Measurements from ENCODE around the gene NEK9. TPM values are rescaled to one million over a fixed set of nuclear protein-coding genes. Genes with fewer than 3 reads are reported as not detected.

Gene NEK9
- total RNA-seq, 1 experiment from 2014 or later = 50.8 TPM

DNA sequence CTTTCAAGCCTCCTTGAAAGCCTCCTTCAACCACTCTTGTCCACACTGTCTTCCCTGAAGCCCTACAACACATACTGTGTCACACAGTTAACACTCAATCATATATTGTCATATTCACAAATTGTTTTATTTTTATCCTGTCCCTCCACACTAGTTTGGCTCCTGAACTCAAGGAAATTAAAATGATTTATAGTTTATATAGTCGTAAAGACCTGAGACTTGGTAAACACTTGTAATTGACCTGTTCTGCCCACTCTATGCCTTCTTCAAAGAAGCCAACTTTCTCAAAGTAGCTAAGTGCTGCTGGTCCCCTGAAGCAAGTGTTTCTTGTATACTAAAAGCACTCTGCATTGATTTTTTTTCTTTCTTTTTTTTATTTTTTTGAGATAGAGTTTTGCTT lies 15.6 kb upstream of the NEK9 start:
- POLR2A ChIA-PET = no interaction called here
- peaks cover 23% of the 10 kb centered on the region for H3K36me3 Mint-ChIP-seq
- H3K27ac Mint-ChIP-seq = peak overlapping the region; percentile 52
- no peak for ATAC-seq
- DNase-seq (ENCODE audit: low spot score) = no peak
- no peaks in the 10 kb centered on the region for H3K27me3 Mint-ChIP-seq (ENCODE audit: low read depth)
- peaks cover 6% of the 10 kb centered on the region; the same call in 1 of the 2 replicates for H3K4me1 Mint-ChIP-seq
- no peak for TF ChIP-seq GABPB1 (CRISPR knock-in tag; IDR thresholded peaks at IDR 0.05)
- no peak for TF ChIP-seq GRHL2 (CRISPR knock-in tag; IDR thresholded peaks at IDR 0.05; ENCODE audit: insufficient replicate concordance, severe bottlenecking)
- TF ChIP-seq ZNF396 (CRISPR knock-in tag; IDR thresholded peaks at IDR 0.05; ENCODE audit: borderline replicate concordance) = no peak
- TF ChIP-seq, protein P1, sequence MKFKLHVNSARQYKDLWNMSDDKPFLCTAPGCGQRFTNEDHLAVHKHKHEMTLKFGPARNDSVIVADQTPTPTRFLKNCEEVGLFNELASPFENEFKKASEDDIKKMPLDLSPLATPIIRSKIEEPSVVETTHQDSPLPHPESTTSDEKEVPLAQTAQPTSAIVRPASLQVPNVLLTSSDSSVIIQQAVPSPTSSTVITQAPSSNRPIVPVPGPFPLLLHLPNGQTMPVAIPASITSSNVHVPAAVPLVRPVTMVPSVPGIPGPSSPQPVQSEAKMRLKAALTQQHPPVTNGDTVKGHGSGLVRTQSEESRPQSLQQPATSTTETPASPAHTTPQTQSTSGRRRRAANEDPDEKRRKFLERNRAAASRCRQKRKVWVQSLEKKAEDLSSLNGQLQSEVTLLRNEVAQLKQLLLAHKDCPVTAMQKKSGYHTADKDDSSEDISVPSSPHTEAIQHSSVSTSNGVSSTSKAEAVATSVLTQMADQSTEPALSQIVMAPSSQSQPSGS (CRISPR knock-in tag; IDR thresholded peaks at IDR 0.05; ENCODE audit: borderline replicate concordance, low read depth) = no peak
- no peak for TF ChIP-seq RELA (CRISPR knock-in tag; IDR thresholded peaks at IDR 0.05; ENCODE audit: borderline replicate concordance)
- TF ChIP-seq, protein P2, sequence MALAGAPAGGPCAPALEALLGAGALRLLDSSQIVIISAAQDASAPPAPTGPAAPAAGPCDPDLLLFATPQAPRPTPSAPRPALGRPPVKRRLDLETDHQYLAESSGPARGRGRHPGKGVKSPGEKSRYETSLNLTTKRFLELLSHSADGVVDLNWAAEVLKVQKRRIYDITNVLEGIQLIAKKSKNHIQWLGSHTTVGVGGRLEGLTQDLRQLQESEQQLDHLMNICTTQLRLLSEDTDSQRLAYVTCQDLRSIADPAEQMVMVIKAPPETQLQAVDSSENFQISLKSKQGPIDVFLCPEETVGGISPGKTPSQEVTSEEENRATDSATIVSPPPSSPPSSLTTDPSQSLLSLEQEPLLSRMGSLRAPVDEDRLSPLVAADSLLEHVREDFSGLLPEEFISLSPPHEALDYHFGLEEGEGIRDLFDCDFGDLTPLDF (CRISPR knock-in tag; IDR thresholded peaks at IDR 0.05) = no peak
- no peak for TF ChIP-seq NR3C1 (CRISPR knock-in tag; conservative IDR thresholded peaks at IDR 0.05; ENCODE audit: low read depth)
- TF ChIP-seq, protein P3, sequence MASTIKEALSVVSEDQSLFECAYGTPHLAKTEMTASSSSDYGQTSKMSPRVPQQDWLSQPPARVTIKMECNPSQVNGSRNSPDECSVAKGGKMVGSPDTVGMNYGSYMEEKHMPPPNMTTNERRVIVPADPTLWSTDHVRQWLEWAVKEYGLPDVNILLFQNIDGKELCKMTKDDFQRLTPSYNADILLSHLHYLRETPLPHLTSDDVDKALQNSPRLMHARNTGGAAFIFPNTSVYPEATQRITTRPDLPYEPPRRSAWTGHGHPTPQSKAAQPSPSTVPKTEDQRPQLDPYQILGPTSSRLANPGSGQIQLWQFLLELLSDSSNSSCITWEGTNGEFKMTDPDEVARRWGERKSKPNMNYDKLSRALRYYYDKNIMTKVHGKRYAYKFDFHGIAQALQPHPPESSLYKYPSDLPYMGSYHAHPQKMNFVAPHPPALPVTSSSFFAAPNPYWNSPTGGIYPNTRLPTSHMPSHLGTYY (CRISPR knock-in tag; IDR thresholded peaks at IDR 0.05) = no peak
- TF ChIP-seq ZNF416 (CRISPR knock-in tag; IDR thresholded peaks at IDR 0.05) = no peak
- TF ChIP-seq, protein P4, sequence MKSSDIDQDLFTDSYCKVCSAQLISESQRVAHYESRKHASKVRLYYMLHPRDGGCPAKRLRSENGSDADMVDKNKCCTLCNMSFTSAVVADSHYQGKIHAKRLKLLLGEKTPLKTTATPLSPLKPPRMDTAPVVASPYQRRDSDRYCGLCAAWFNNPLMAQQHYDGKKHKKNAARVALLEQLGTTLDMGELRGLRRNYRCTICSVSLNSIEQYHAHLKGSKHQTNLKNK (CRISPR knock-in tag; IDR thresholded peaks at IDR 0.05) = no peak
- TF ChIP-seq, protein P5, sequence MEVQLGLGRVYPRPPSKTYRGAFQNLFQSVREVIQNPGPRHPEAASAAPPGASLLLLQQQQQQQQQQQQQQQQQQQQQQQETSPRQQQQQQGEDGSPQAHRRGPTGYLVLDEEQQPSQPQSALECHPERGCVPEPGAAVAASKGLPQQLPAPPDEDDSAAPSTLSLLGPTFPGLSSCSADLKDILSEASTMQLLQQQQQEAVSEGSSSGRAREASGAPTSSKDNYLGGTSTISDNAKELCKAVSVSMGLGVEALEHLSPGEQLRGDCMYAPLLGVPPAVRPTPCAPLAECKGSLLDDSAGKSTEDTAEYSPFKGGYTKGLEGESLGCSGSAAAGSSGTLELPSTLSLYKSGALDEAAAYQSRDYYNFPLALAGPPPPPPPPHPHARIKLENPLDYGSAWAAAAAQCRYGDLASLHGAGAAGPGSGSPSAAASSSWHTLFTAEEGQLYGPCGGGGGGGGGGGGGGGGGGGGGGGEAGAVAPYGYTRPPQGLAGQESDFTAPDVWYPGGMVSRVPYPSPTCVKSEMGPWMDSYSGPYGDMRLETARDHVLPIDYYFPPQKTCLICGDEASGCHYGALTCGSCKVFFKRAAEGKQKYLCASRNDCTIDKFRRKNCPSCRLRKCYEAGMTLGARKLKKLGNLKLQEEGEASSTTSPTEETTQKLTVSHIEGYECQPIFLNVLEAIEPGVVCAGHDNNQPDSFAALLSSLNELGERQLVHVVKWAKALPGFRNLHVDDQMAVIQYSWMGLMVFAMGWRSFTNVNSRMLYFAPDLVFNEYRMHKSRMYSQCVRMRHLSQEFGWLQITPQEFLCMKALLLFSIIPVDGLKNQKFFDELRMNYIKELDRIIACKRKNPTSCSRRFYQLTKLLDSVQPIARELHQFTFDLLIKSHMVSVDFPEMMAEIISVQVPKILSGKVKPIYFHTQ (CRISPR knock-in tag; IDR thresholded peaks at IDR 0.05) = no peak
- H3K9me3 Mint-ChIP-seq = peaks cover 4% of the 10 kb centered on the region; the same call in 1 of the 2 replicates
- CTCF ChIA-PET = interaction anchor here (0.5 to 0.8 kb wide), 3 partner anchors 117 to 156 kb away, joined by 3 read pairs; no protein-coding TSS in a partner anchor
- no peak overlapping the region for H3K4me3 Mint-ChIP-seq

DNA sequence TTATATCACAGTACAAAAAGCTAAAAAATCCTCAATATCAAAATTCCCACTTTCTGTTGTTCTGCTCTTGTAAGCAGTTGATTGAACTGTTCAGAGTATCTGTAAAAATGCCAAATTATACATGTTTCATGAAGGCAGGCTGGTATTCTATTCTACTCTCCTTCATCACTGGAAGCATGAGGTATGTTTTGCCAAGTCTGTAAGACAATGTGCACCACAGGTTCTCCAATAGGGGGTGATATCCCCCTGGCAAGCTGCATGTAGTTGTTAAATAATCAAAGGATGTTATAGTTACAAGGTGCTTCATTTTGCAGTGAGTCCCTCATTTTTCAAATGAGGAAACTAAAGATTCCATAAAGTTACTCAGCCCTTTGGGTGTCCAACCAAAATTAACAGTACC lies 15.1 kb upstream of the NEK9 start:
- H3K4me1 Mint-ChIP-seq = peaks cover 3% of the 10 kb centered on the region; the same call in 1 of the 2 replicates
- TF ChIP-seq, protein P4 (CRISPR knock-in tag; IDR thresholded peaks at IDR 0.05) = no peak
- TF ChIP-seq FOXJ3 (CRISPR knock-in tag; IDR thresholded peaks at IDR 0.05; ENCODE audit: borderline replicate concordance) (no peak), ETV6 (CRISPR knock-in tag; IDR thresholded peaks at IDR 0.05) (no peak), TEAD1 (CRISPR knock-in tag; IDR thresholded peaks at IDR 0.05) (no peak), ZNF263 (CRISPR knock-in tag; IDR thresholded peaks at IDR 0.05; ENCODE audit: low read depth) (no peak), SOX15 (CRISPR knock-in tag; IDR thresholded peaks at IDR 0.05) (no peak)
- TF ChIP-seq, protein P6, sequence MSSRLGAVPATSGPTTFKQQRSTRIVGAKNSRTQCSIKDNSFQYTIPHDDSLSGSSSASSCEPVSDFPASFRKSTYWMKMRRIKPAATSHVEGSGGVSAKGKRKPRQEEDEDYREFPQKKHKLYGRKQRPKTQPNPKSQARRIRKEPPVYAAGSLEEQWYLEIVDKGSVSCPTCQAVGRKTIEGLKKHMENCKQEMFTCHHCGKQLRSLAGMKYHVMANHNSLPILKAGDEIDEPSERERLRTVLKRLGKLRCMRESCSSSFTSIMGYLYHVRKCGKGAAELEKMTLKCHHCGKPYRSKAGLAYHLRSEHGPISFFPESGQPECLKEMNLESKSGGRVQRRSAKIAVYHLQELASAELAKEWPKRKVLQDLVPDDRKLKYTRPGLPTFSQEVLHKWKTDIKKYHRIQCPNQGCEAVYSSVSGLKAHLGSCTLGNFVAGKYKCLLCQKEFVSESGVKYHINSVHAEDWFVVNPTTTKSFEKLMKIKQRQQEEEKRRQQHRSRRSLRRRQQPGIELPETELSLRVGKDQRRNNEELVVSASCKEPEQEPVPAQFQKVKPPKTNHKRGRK (CRISPR knock-in tag; IDR thresholded peaks at IDR 0.05; ENCODE audit: borderline replicate concordance) = no peak
- TF ChIP-seq, protein P7, sequence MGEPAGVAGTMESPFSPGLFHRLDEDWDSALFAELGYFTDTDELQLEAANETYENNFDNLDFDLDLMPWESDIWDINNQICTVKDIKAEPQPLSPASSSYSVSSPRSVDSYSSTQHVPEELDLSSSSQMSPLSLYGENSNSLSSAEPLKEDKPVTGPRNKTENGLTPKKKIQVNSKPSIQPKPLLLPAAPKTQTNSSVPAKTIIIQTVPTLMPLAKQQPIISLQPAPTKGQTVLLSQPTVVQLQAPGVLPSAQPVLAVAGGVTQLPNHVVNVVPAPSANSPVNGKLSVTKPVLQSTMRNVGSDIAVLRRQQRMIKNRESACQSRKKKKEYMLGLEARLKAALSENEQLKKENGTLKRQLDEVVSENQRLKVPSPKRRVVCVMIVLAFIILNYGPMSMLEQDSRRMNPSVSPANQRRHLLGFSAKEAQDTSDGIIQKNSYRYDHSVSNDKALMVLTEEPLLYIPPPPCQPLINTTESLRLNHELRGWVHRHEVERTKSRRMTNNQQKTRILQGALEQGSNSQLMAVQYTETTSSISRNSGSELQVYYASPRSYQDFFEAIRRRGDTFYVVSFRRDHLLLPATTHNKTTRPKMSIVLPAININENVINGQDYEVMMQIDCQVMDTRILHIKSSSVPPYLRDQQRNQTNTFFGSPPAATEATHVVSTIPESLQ (CRISPR knock-in tag; IDR thresholded peaks at IDR 0.05) = no peak
- peaks cover 19% of the 10 kb centered on the region for H3K36me3 Mint-ChIP-seq
- peak; percentile 39; the same call in 1 of the 2 replicates for ATAC-seq
- DNase-seq (ENCODE audit: low spot score) = no peak
- ChIA-PET CTCF (interaction anchor here (0.6 to 1.3 kb wide), 2 partner anchors 117 to 154 kb away, joined by 3 to 5 read pairs; no protein-coding TSS in a partner anchor), POLR2A (no interaction called here)
- H3K9me3 Mint-ChIP-seq = peaks cover 4% of the 10 kb centered on the region; the same call in 1 of the 2 replicates
- no peak overlapping the region for H3K4me3 Mint-ChIP-seq
- no peaks in the 10 kb centered on the region for H3K27me3 Mint-ChIP-seq (ENCODE audit: low read depth)
- H3K27ac Mint-ChIP-seq = no peak overlapping the region
